Measurements from ENCODE around the gene VWA7. TPM values are rescaled to one million over a fixed set of nuclear protein-coding genes. Genes with fewer than 3 reads are reported as not detected.

The VWA7 gene
- total and polyA plus RNA-seq, 11 donors: 4.0 to 25.8 (median 15.2) TPM

- Histone ChIP-seq H3K9me3 (no peaks in the 10 kb centered on the region), H3K27me3 (no peaks in the 10 kb centered on the region), H3K4me1 (no peaks in the 10 kb centered on the region), H3K27ac (no peak overlapping the region), H3K4me3 (no peak overlapping the region), H3K36me3 (no peaks in the 10 kb centered on the region)
- DNase-seq: peak in 1 of 5 donors; percentile 9
- WGBS, 4 donors: 81 to 90% (median 87%) methylated on average over 6 of the region's 6 CpGs
- intact Hi-C loops (cut with DNase I): no loop called here
- TF ChIP-seq POLR2A (IDR thresholded peaks at IDR 0.05) (no peak), CTCF (IDR thresholded peaks at IDR 0.05) (no peak)
- no peak for ATAC-seq
These were observed 58.1 kb downstream of the VWA7 start for GRCh38 chr6:31719001-31719400.

GRCh38 chr6:31718265-31718664, 58.9 kb downstream of the VWA7 start:
- Histone ChIP-seq H3K36me3 (no peaks in the 10 kb centered on the region), H3K9me3 (no peaks in the 10 kb centered on the region), H3K4me1 (no peaks in the 10 kb centered on the region), H3K4me3 (no peak overlapping the region), H3K27ac (no peak overlapping the region), H3K27me3 (no peaks in the 10 kb centered on the region)
- WGBS, 4 donors: 86 to 92% (median 87%) methylated on average over 1 of the region's 1 CpG
- DNase-seq: no peak
- intact Hi-C loops (cut with DNase I): no loop called here
- ATAC-seq: no peak
- TF ChIP-seq POLR2A (IDR thresholded peaks at IDR 0.05) (no peak), CTCF (IDR thresholded peaks at IDR 0.05) (no peak)

GRCh38 chr6:31717499-31718222, 59.5 kb downstream of the VWA7 start:
- DNase-seq: no peak
- Histone ChIP-seq H3K4me3 (no peak overlapping the region), H3K27me3 (no peaks in the 10 kb centered on the region), H3K36me3 (no peaks in the 10 kb centered on the region), H3K9me3 (no peaks in the 10 kb centered on the region), H3K4me1 (no peaks in the 10 kb centered on the region), H3K27ac (no peak overlapping the region)
- 61 to 75% (median 68%) methylated on average over 10 of the region's 10 CpGs for WGBS, 4 donors
- intact Hi-C loops (cut with DNase I): no loop called here
- ATAC-seq: no peak
- TF ChIP-seq CTCF (IDR thresholded peaks at IDR 0.05): no peak
- TF ChIP-seq POLR2A (IDR thresholded peaks at IDR 0.05): no peak

Other genes starting within 250 kb of the VWA7 start
Only the 30 nearest of the 43 such genes appear.
- gene AIF1, start 162.1 kb downstream of the VWA7 start, total RNA-seq: 100 to 1,000 TPM in 1 of 9 donors, 10 to 100 TPM in 3, 1 to 10 TPM in 5; 5.7 to 120 (median 9.5) TPM
- gene AIF1, start 162.1 kb downstream of the VWA7 start, polyA plus RNA-seq: 10 to 100 TPM in 1 of 2 donors, 1 to 10 TPM in 1; 6.7 to 18.4 TPM
- 100 to 1,000 TPM in 4 of 9 donors, 10 to 100 TPM in 5; 75.1 to 119 (median 97.4) TPM for gene PRRC2A, start 156.6 kb downstream of the VWA7 start, total RNA-seq
- gene PRRC2A, start 156.6 kb downstream of the VWA7 start, polyA plus RNA-seq: 100 to 1,000 TPM in 1 of 2 donors, 10 to 100 TPM in 1; 88.1 to 111 TPM
- 100 to 1,000 TPM; 265 to 499 (median 284) TPM for gene BAG6, start 124.7 kb downstream of the VWA7 start, total RNA-seq
- gene BAG6, start 124.7 kb downstream of the VWA7 start, polyA plus RNA-seq: 100 to 1,000 TPM; 307 to 378 TPM
- 1 to 10 TPM in 8 of 9 donors, under 1 TPM in 1; 0.54 to 4.3 (median 1.7) TPM for gene APOM, start 121.4 kb downstream of the VWA7 start, total RNA-seq
- gene APOM, start 121.4 kb downstream of the VWA7 start, polyA plus RNA-seq: 1 to 10 TPM; 2.4 to 6.6 TPM
- 10 to 100 TPM; 16.5 to 23.8 (median 20.0) TPM for gene C6orf47, start 116.5 kb downstream of the VWA7 start, total RNA-seq
- gene C6orf47, start 116.5 kb downstream of the VWA7 start, polyA plus RNA-seq: 10 to 100 TPM; 19.4 to 30.9 TPM
- gene GPANK1, start 112.3 kb downstream of the VWA7 start, total RNA-seq: 10 to 100 TPM; 15.9 to 29.8 (median 19.5) TPM
- 10 to 100 TPM; 19.5 to 24.5 TPM for gene GPANK1, start 112.3 kb downstream of the VWA7 start, polyA plus RNA-seq
- gene CSNK2B, start 111.2 kb downstream of the VWA7 start, total RNA-seq: 100 to 1,000 TPM; 111 to 323 (median 116) TPM
- gene CSNK2B, start 111.2 kb downstream of the VWA7 start, polyA plus RNA-seq: 100 to 1,000 TPM; 124 to 203 TPM
- 10 to 100 TPM in 1 of 9 donors, 1 to 10 TPM in 8; 1.4 to 12.0 (median 4.6) TPM for gene LY6G5B, start 107.4 kb downstream of the VWA7 start, total RNA-seq
- gene LY6G5B, start 107.4 kb downstream of the VWA7 start, polyA plus RNA-seq: 1 to 10 TPM; 2.1 to 5.3 TPM
- gene LY6G5C, start 96.3 kb downstream of the VWA7 start, total RNA-seq: 1 to 10 TPM; 1.3 to 3.1 (median 2.2) TPM
- 1 to 10 TPM; 1.4 to 3.0 TPM for gene LY6G5C, start 96.3 kb downstream of the VWA7 start, polyA plus RNA-seq
- 10 to 100 TPM; 24.2 to 54.7 (median 27.4) TPM for gene ABHD16A, start 74.0 kb downstream of the VWA7 start, total RNA-seq
- 10 to 100 TPM; 16.5 to 47.8 TPM for gene ABHD16A, start 74.0 kb downstream of the VWA7 start, polyA plus RNA-seq
- not detected for gene LY6G6F, start 70.5 kb downstream of the VWA7 start, total RNA-seq
- not detected for gene LY6G6F, start 70.5 kb downstream of the VWA7 start, polyA plus RNA-seq
- gene LY6G6D, start 62.0 kb downstream of the VWA7 start, total RNA-seq: under 1 TPM in 1 of 9 donors, not detected in 8; 0.75 TPM
- gene LY6G6D, start 62.0 kb downstream of the VWA7 start, polyA plus RNA-seq: not detected
- gene LY6G6C, start 55.6 kb downstream of the VWA7 start, total RNA-seq: under 1 TPM in 1 of 9 donors, not detected in 8; 0.27 TPM
- gene LY6G6C, start 55.6 kb downstream of the VWA7 start, polyA plus RNA-seq: not detected
- gene MPIG6B, start 54.0 kb downstream of the VWA7 start, total RNA-seq: under 1 TPM in 7 of 9 donors, not detected in 2; 0.19 to 1.00 (median 0.42) TPM
- gene MPIG6B, start 54.0 kb downstream of the VWA7 start, polyA plus RNA-seq: under 1 TPM; 0.17 to 0.23 TPM
- gene DDAH2, start 48.0 kb downstream of the VWA7 start, total RNA-seq: 10 to 100 TPM; 42.3 to 69.7 (median 53.2) TPM
- gene DDAH2, start 48.0 kb downstream of the VWA7 start, polyA plus RNA-seq: 10 to 100 TPM; 62.1 to 80.5 TPM
- gene CLIC1, start 40.8 kb downstream of the VWA7 start, total RNA-seq: 100 to 1,000 TPM in 6 of 9 donors, 10 to 100 TPM in 3; 72.5 to 310 (median 124) TPM
- 100 to 1,000 TPM in 1 of 2 donors, 10 to 100 TPM in 1; 68.0 to 392 TPM for gene CLIC1, start 40.8 kb downstream of the VWA7 start, polyA plus RNA-seq
- gene MSH5, start 37.3 kb downstream of the VWA7 start, total RNA-seq: 1 to 10 TPM in 7 of 9 donors, under 1 TPM in 2; 0.44 to 8.4 (median 1.9) TPM
- gene MSH5, start 37.3 kb downstream of the VWA7 start, polyA plus RNA-seq: 1 to 10 TPM; 1.0 to 2.3 TPM
- 1 to 10 TPM in 1 of 9 donors, under 1 TPM in 2, not detected in 6; 0.73 to 1.5 (median 0.76) TPM for gene SAPCD1, start 14.7 kb downstream of the VWA7 start, total RNA-seq
- gene SAPCD1, start 14.7 kb downstream of the VWA7 start, polyA plus RNA-seq: under 1 TPM; 0.35 to 0.50 TPM
- 10 to 100 TPM; 18.6 to 61.8 (median 26.1) TPM for gene VARS1, start 18.4 kb upstream of the VWA7 start, total RNA-seq
- 10 to 100 TPM; 21.9 to 54.6 TPM for gene VARS1, start 18.4 kb upstream of the VWA7 start, polyA plus RNA-seq
- gene LSM2, start 29.6 kb upstream of the VWA7 start, total RNA-seq: 10 to 100 TPM; 22.9 to 37.4 (median 25.9) TPM
- gene LSM2, start 29.6 kb upstream of the VWA7 start, polyA plus RNA-seq: 10 to 100 TPM; 27.5 to 64.7 TPM
- 1 to 10 TPM; 1.3 to 3.6 (median 1.8) TPM for gene HSPA1L, start 38.0 kb upstream of the VWA7 start, total RNA-seq
- 1 to 10 TPM in 1 of 2 donors, under 1 TPM in 1; 0.95 to 1.9 TPM for gene HSPA1L, start 38.0 kb upstream of the VWA7 start, polyA plus RNA-seq
- 100 to 1,000 TPM; 169 to 412 (median 197) TPM for gene HSPA1A, start 38.2 kb upstream of the VWA7 start, total RNA-seq
- 100 to 1,000 TPM; 157 to 179 TPM for gene HSPA1A, start 38.2 kb upstream of the VWA7 start, polyA plus RNA-seq
- 100 to 1,000 TPM; 120 to 306 (median 146) TPM for gene HSPA1B, start 50.4 kb upstream of the VWA7 start, total RNA-seq
- 100 to 1,000 TPM in 1 of 2 donors, 10 to 100 TPM in 1; 35.2 to 149 TPM for gene HSPA1B, start 50.4 kb upstream of the VWA7 start, polyA plus RNA-seq
- gene NEU1, start 85.5 kb upstream of the VWA7 start, total RNA-seq: 10 to 100 TPM; 18.7 to 39.5 (median 27.6) TPM
- 10 to 100 TPM; 19.1 to 63.1 TPM for gene NEU1, start 85.5 kb upstream of the VWA7 start, polyA plus RNA-seq
- not detected for gene SLC44A4, start 101.7 kb upstream of the VWA7 start, total RNA-seq
- gene SLC44A4, start 101.7 kb upstream of the VWA7 start, polyA plus RNA-seq: under 1 TPM in 1 of 2 donors, not detected in 1; 0.07 TPM
- 10 to 100 TPM in 8 of 9 donors, 1 to 10 TPM in 1; 9.0 to 22.1 (median 14.8) TPM for gene EHMT2, start 120.4 kb upstream of the VWA7 start, total RNA-seq
- gene EHMT2, start 120.4 kb upstream of the VWA7 start, polyA plus RNA-seq: 10 to 100 TPM; 12.9 to 15.2 TPM
- 1 to 10 TPM in 8 of 9 donors, under 1 TPM in 1; 0.99 to 4.3 (median 2.3) TPM for gene ZBTB12, start 124.8 kb upstream of the VWA7 start, total RNA-seq
- gene ZBTB12, start 124.8 kb upstream of the VWA7 start, polyA plus RNA-seq: 1 to 10 TPM; 2.2 to 2.8 TPM
- gene C2, start 150.4 kb upstream of the VWA7 start, total RNA-seq: 100 to 1,000 TPM in 1 of 9 donors, 10 to 100 TPM in 1, 1 to 10 TPM in 6, under 1 TPM in 1; 0.69 to 103 (median 5.3) TPM
- gene C2, start 150.4 kb upstream of the VWA7 start, polyA plus RNA-seq: 1 to 10 TPM; 1.0 to 1.3 TPM
- 100 to 1,000 TPM in 1 of 9 donors, 10 to 100 TPM in 1, 1 to 10 TPM in 7; 3.0 to 151 (median 5.3) TPM for gene CFB, start 168.8 kb upstream of the VWA7 start, total RNA-seq
- gene CFB, start 168.8 kb upstream of the VWA7 start, polyA plus RNA-seq: 1 to 10 TPM; 3.7 to 5.4 TPM
- gene NELFE, start 181.6 kb upstream of the VWA7 start, total RNA-seq: 10 to 100 TPM; 37.2 to 82.0 (median 46.4) TPM
- gene NELFE, start 181.6 kb upstream of the VWA7 start, polyA plus RNA-seq: 10 to 100 TPM; 35.4 to 82.0 TPM

All from heart left ventricle (tissue), 16 donors.